DMS153 treated with DMSO at 0.1 percent for 48 hours (cell line): ENCODE data around the gene BIRC6.
"Not testable (repeated sequence)": the region's sequence is repeated elsewhere in the genome, so short reads cannot be mapped to it uniquely, and the experiment has no call there.

Experiments used
- DNase-seq: peaks from one replicate; lab custom pipeline; 2025; ENCODE audit not compliant: unreplicated experiment; lab: John Stamatoyannopoulos, UW

The BIRC6 gene

DNA sequence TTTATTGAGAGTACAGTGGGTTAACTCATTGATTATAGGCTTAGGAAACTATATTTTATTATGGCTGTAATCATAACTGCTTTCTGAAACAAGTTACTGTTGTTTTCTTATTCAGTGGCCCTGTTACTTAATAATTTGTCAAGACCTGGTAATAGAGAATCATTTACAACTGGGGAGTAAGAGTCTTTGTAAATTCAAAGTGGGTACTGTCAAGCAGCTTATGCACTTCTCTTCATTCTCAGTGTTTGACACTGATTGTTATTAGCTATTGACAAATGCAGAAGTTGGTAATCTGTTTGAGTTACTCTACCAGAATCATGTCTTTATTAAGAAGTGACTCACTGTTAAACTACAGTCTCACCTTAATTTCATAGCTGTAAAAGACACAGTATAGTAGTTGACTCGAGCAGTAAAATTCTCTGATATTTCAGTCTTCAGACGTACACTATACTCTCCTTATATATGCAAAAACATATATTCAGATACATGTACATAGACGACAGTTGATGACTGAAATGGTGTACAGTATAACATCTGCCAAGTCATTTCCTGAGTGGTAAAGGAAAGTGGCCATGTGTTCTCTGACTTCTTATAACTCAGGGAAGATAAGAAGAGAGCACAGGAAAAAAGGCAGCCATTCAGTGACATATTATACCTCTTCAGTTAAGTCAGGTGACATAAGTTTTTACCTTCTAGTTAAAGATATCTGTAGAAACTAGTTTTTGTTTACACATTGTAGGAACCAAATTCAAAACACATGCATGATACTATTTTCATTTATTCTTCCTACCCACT is 235.0 kb downstream of the BIRC6 start:
- DNase-seq, result no peak

DNA sequence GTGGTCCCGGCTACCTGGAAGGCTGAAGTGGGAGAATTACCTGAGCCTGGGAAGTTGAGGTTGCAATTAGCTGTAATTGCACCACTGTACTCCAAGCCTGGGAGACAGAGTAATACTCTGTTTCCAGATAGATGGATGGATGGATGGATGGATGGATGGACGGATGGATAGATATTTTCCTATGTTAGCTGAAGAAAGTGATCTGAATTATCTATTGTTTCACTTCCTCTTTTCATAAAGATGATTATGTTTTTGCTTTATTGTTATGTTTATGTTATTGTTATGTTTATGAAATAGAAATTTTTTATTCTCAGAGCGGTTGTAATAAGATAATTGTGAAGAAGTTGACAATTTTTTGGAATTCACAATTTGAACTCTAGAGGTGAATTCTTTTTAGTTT is 237.8 kb downstream of the BIRC6 start:
- no peak for DNase-seq

DNA sequence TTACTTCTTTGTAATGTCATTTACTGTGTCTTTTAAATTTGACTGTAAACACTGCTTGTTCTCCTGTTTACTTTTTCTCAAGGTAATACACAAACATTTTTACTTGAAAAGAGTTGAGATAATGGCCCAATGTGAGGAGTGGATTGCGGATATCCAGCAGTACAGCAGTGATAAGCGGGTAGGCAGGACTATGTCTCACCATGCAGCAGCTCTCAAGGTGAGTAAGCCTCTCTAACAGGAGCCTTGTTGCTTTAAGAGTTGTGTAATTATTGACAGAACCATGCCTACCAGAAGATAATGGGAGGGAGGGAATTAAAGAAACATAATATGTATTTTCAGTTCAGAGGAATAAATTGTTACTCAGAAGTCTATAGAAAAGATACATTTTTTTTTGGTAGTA is 254.5 kb downstream of the BIRC6 start:
- DNase-seq, result no peak

DNA sequence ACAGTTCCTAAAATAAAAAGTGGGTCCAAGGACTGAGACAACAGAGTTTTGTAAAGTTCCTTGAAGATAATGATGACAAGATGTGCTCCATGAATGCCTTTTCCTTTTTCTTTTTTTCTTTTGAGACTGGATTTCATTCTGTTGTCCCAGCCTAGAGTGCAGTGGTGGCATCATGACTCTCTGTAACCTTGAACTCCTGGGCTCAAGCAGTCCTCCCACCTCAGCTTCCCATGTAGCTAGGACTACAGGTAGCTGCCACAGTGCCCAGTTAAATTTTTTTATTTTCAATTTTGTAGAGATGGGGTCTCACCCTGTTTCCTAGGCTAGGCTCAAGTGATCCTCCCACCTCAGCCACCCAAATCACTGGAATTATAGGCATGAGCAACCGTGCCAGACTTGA is 254.9 kb downstream of the BIRC6 start:
- no peak for DNase-seq

DNA sequence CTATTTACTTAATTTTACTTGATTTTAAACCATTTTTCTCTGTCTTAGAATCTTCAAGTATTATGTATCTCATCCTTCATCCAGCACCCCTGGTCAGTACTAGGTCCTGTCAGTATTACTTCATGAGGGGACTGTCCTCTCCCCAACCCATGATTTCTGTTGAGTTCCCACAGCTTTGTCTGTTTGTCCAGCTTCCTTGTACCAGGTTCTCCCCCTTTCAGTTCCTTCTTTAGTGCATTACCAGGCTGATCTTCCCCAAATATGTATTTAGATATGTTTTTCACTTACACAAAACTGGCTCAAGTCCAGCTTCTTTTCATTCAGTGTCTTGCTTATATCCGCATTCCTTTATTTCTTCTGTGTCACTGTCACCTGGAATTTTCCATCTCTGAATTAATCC is 257.3 kb downstream of the BIRC6 start:
- DNase-seq, result no peak

DNA sequence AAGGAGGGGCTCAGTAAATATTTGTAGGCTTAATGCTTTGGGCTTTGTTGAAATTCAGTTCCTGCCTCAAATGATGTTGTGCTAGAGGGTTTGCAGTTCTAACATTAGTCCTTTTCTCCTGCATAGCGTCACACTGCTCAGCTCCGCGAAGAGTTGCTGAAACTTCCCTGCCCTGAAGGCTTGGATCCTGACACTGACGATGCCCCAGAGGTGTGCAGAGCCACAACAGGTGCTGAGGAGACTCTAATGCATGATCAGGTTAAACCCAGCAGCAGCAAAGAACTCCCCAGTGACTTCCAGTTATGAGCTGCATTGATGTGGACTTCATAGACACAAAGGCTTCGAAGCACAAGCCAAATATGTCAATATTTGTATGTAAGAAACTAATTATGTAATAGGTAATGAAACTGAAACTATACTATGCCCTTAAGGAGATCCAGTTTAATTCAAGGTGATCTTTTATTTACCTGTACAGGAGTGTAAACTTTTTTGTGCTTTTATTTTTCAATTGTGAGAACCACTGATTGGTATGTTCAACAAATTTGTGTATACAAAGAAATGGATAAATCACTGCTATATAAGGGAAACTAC is 260.9 kb downstream of the BIRC6 start:
- DNase-seq, result no peak

DNA sequence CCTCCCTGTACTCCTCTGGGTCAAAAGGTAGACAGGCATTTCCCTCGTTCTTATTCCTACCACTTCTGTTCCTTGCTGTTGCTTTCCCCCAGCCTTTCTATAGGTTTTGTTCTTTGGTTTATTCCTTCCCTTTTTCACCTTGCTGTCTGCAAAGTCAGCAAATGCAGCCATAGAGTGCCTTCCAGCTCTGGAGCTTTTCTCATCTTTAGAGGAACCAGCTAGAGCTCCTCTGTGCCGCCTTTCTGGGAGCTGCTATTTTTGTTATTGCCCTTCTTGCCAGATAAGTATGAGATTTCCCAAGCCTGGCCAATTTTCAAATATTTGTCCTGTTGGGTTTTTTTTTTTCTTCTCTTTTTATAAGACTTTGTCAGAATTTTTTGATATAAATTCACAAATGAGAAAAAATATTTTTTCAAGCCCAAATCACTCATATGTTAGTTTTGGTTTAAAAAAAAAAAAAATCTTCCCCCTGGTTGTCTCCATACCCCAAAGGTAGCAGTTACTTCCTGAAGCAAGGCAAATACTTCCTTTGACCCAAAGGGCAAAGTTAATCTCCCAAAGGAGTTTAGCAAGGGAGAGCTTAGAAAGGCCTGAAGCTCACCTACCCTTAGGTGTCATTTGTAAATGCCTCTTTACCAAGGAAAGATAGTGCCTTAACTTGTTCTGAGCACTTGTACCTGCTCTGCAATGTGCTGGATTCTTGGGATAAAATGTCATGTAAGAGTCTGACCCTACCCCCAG is 265.9 kb downstream of the BIRC6 start:
- no peak for DNase-seq

DNA sequence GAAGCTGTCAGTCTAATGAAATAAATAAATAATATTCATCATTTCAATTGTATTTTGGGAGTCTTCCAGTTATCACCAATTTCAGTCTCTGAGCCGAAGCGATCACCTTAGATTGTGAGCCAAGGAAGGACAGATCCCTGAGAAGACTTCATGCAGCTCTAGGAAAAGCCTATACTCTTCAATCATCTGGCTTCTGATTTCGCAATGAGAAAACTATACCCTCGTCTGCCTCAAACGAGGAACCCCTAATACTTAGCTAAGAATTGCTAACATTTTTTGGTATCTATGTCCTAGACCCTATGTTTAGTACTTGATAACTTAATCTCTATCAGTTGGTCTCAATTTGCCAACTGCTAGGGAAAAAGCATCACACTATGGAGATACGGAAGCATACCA is 266.5 kb downstream of the BIRC6 start:
- no peak for DNase-seq

DNA sequence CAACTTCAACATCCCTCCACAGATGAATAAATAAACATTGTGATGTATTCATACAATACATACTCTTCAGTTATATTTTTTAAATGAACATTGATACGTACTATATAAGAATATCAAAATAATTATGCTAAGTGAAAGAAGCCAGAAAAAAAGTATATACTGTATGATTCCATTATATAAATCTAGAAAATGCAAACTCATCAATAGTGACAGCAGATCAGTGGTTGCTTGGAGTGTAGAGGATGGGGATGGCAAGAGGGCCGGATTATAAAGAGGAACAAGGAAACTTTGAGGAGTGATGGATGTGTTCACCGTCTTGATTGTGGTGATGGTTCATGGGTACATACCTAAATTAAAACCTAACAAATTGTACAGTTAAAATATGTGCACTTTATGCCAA is 268.0 kb downstream of the BIRC6 start:
- no peak for DNase-seq

DNA sequence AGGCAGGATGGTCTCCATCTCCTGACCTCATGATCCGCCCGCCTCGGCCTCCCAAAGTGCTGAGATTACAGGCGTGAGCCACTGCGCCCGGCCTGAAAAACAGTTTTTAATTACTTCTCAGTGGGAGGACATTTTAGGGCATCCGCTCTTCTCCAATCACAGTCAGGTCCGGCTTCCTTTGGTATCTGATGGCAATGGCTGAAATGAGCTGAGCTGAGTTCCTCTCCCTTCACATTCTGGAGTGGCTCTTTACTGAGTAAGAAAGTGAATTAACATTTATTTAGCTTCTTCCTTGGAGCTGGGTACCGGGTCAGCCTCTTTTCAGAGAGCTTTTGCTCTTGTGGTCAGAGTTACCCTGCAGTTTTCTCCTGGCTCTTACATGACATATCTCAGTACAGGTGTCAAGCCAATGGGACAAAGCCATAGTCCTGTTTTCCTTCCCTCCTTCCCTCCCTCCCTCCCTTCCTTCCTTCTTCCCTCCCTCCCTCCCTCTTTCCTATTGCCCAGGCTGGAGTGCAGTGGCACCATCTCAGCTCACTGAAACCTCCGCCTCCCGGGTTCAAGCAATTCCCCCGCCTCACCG is 269.9 kb downstream of the BIRC6 start:
- DNase-seq, result no peak

DNA sequence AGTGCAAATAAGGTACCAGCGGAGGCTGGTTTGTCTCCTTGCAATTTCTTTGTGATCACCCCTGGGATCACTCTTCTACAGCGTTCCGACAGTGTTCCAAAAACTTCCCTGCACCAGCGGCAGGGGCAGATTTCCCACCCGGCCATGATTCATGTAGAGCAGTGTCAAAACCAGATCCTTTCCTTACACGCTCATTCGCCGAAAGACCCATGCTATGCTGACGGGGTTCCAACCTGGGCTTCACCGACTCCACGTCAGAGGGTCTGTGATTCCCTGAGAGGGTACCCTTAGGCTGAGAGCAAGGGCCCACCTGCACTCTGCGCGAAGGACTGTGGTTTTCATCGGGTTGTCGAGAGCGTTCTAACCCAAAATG is 270.6 kb downstream of the BIRC6 start:
- DNase-seq, result peak; percentile 31

DNA sequence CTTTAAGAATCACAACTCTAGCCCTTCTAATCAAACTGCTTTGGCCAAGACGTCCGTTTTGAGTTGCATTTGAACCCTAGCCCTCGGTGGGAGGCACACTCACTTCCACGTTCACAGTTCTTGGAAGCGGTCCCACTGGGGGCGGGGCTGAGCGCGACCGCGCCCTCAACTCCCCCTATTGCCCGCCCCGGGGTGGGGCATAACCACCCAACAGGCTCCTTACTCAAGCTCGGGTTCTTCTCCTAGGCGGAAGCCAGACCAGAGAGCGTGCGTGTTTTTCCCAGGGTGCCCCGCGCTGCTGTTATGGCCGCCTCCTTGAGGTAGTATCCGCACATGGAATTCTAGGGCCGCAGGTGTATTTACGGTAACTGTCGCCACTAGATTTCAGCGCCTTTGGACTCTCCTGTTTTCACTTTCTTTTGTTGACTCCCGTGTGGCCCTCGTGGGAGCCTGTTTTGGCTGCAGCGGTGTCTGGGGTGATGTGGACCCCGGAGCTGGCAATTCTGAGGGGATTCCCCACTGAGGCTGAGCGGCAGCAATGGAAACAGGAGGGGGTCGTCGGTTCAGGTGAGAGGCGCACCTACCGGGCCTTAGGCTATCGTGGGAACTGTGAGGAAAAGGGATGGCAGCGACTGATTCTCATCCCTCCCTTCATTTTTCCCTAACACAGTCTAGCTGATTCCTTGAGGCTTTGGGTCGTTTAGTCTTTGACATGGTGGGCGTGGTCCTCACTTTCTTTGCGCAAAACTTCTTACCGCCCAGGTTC is 271.2 kb downstream of the BIRC6 start, which contains the start of gene TTC27:
TTC27 (plus strand) TSS at position 237 of the 766 bp plus-strand sequence; CDS start at position 480, 243 bp downstream.
- peak; percentile 89 for DNase-seq

DNA sequence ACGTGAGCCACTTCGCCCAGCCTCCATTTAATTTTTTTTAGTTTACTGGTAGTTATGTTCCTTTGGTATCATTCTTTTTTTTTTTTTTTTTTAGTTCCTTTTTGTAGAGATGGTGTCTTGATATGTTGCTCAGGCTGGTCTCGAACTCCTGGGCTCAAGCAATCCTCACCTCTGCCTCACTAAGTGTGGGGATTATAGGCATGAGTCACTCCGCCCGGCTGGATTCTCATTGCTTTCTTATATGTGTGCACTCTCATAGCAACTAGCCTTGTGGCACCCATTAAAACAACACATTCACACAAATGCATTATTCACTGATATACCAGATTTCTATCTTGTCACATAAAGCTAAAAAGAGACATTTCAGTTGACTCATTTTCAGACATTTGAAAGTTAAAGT is 275.3 kb downstream of the BIRC6 start:
- DNase-seq, result no peak

DNA sequence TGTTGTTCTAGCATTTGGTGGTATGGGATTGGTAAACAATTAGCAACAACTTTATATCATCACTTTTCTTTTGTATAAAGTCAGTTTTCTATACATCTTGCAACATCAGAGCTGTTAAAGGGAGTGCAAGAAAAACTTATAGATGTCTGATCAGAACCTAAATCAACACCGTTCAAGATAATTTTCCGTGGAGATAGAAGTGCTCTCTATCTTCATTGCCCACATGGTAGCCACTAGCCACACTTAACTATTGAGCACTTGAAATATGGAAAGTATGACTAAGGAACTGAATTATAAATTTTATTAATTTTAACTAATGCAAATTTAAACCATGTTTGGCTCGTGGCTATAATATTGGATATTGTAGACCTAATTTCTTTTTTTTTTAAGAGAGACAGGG is 276.2 kb downstream of the BIRC6 start:
- DNase-seq, result no peak

DNA sequence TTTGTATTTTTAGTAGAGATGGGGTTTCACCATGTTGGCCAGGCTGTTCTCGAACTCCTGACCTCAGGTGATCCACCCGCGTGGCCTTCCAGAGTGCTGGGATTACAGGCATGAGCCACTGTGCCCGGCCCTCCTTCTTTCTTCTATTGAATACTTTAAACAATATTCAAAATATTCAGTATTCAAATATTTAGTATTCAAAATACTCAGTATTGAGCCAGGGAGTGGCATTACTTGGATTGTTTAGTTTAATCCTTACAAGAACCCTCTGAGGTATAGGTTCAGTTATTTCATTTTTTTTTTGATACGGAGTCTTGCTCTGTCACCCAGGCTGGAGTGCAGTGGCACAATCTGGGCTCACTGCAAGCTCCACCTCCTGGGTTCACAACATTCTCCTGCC is 281.7 kb downstream of the BIRC6 start:
- DNase-seq, result not testable (repeated sequence)

DNA sequence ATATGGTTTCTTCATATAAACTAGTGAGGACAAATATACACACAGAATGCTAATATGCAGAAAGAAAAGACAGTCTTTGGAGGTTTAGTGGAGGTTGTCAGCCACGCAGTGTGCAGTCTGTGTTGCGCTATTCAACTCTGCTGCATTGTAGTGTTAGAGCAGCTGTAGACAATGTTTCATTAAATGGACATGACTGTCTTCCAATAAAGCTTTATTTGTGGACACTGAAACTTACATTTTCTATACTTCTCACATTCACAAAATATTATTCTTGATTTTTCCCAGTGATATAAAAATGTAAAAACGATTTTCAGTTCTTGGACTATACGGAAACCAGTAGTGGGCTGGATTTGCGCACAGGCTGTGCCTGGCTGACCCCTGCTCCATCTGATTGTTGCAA is 284.4 kb downstream of the BIRC6 start:
- DNase-seq, result no peak

DNA sequence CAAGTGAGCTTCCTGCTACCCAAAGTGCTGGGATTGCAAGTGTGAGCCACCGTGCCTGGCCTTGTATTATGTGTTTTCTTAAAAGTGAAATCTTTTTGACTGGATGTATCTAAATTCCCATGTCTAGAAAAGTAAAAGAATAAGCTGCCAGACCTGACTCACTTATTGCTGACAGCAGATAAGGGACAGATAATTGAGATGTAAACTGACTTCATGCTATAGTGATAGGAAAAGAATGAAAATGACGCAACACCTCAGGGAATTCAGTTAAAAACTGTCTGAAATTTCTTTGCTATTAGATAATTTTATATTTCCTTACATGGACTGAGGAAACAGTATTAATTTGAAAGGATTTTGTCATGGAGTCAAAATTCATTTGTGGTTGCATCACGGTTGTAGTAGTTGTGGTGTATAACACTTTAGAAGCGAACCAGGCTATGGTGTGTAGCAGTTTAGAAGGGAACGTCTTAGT is 290.4 kb downstream of the BIRC6 start:
- DNase-seq, result no peak

DNA sequence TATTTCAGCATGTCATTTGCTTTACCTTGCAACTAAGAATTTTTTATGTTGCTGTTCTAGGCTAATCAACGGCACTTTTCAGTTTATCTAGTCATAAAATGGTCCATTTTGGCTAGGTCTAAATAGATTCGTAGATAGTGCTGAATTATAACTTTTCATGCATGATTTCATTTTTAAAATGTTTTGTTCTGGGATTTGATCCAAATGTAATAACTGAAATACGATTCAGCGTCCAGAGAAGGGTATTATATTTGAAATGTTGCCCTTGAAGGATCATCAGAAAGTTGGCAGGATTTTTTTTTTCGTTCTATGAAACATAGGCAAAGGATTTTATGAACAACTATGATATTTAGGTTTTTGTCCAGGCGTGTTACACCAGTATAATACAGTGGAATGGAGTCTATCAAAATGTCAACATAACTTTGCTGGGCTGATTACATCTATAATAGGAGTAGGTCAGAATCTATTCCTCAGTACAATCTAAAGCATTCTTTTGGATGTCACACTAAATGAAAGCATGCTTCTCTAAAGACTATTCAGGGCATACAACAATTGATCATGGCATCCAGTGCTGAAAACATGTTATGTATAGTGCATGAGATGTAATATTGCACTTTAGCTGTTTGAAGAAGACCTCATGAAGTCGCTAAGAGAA is 295.9 kb downstream of the BIRC6 start:
- no peak for DNase-seq

DNA sequence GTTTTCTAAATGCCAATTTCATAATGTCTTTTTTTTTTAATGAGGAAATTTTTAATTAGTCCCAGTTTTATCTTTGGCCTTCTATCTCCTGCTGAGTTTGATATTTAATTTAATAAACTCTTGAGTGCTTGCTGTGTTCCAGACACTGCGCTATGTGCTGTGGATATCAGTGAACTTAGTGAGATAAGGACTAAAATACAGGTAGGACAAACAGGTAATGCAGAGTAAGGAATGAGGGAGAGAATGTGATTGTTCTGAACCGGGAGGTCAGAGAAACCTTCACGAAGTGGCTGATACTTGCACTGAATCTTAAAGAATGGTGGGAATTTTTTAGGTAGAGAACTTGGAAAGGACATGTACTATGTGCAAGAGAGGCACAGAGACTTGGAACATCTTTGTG is 299.2 kb downstream of the BIRC6 start:
- no peak for DNase-seq

DNA sequence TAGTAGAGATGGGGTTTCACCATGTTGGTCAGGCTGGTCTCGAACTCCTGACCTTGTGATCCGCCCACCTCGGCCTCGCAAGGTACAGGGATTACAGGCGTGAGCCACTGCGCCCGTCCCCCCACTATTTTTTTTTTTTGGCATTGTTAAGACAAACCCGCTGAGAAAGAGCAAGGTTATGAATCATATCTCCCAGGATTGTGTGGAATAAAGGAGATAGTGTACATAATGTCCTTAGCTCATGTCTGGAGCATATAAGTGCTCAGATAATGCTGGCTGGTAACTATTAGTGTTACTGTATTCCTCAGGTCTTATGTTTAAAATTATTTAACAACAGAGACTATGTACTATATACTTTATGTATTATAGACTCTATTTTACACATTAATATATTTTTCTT is 307.0 kb downstream of the BIRC6 start:
- no peak for DNase-seq
